ENCODE results near the gene HSD17B14. TPM values are rescaled to one million over a fixed set of nuclear protein-coding genes. Genes with fewer than 3 reads are reported as not detected.
A peak's percentile ranks its signal among the peaks of the same experiment; 100 is the strongest.
"Not testable (repeated sequence)": the region's sequence is repeated elsewhere in the genome, so short reads cannot be mapped to it uniquely, and the experiment has no call there.

Gene HSD17B14
- polyA plus RNA-seq, 4 donors: 8.3 to 38.2 (median 26.3) TPM

DNA sequence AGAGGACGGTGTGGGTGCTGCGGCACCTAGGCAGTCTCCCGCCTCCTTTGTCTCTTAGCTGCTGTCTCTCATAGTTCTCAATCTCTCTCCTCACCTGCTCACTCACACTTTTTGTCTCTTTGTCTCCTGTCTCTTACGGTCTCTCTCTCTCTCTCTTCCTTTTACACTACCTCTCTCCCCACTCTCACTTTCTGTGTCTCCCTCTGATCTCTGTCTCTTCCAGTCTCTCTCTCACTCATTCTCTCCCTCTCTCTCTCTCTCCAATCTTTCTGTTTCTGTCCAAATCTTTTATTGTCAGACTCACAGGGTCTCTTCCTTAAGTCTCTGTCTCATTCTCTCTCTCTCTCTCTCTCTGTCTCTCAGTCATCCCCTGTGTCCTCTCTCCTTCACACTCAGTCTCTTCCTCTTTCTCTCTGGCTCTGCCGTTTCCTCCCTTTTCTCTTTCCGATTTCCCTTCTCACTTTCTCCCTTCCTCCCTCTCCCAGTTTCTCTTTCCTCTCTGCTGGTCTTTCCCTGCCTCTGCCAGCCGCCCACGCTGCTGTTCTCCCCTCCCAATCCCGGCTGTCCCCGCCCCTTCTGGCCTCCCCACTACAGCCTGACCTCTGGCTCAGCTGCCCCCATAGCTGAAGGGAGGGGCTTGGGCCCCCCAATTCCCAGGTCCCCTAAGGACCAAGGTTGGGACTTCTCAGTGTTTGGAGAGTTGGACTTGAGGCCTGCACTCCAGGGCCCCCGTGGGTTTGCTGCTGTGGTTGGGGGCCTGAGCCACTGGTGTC lies 32.0 kb upstream of the HSD17B14 start, which contains the start of gene PLEKHA4:
Gene PLEKHA4 (minus strand): TSS at position 504 of the 773 bp plus-strand sequence. CDS start 997 bp downstream, outside the sequence.
- no peak for DNase-seq (ENCODE audit: low read depth in 4 of 4, low spot score in 3 of 4)

- no peak for DNase-seq (ENCODE audit: low read depth in 4 of 4, low spot score in 3 of 4)
Measured at GRCh38 chr19:48867746-48868113, 31.4 kb upstream of the HSD17B14 start.

DNA sequence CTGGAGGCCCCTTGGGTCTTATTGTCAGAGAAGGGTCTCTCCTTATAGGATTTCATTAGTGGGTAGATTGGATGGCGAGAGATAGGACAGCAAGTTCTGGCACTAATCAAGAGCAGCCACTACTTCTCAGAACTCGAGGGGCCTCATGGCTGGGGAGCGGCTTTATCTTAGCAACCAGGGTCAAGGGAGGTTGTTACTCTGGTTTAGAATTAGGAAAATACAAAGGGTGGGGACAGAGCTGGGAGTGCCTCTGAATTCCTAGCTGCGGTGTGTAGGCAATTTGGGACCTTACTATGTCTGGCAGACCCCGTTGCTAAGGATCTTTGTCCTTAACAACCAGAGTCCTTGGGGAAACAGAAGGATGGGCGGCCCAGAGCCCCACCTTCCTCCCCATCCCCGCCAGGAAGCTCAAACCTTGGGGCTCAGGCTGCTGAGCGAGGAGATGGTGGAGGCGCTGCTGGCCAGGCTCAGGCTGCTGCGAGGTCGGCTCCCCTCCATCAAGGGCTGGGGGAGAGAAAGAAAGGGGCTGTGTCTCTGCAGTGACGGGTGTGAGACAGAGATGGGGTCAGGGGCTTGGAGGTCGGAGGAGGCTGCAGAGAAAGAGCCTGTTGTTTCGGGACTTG lies 30.9 kb upstream of the HSD17B14 start:
- no peak for DNase-seq (ENCODE audit: low read depth in 4 of 4, low spot score in 3 of 4)

GRCh38 chr19:48866692-48867091 lies 30.4 kb upstream of the HSD17B14 start:
- DNase-seq (ENCODE audit: low read depth in 4 of 4, low spot score in 3 of 4): no peak

DNA sequence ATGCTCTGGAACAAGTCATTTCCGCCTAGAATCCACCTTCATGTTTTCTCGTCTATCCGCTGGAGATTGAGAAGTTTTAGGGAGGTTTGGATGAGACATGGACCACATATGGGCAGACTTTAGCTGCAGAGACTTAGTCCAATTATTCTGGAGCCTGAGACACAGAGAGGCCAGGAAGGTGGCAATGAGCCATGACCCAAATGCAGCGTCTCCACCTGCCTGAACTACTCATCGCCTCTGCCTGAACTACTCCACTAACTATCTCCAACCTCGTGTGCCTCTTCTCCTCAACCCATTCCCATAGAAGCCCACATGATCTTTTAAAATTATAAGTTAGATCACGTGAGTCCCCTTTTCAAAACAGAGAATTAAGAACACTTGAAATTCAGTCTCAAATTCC lies 26.5 kb upstream of the HSD17B14 start:
- no peak for DNase-seq (ENCODE audit: low read depth in 4 of 4, low spot score in 3 of 4)

DNA sequence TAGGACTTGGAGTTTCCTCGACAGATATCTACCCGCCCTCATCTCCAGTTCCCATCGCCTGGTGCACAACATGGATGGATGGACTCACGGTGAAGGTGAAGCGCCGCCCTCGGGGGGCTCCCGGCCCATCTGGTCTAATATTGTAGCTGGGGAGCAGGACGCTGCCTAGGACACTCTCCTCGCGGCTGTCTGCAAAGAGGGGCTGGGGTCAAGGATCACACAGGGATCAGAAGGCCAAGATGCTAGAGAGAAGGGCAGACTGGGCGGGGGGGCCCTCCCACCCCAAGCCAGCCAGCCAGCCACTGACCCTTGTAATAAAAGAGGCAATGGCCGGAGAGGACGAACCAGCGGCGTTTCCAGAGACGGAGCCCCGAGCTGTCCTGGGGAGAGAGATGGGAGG lies 25.0 kb upstream of the HSD17B14 start:
- no peak for DNase-seq (ENCODE audit: low read depth in 4 of 4, low spot score in 3 of 4)

GRCh38 chr19:48859711-48860572 lies 23.7 kb upstream of the HSD17B14 start:
- DNase-seq (ENCODE audit: low read depth in 4 of 4, low spot score in 3 of 4): no peak

GRCh38 chr19:48858984-48859710 lies 22.9 kb upstream of the HSD17B14 start:
- DNase-seq (ENCODE audit: low read depth in 4 of 4, low spot score in 3 of 4): no peak

DNA sequence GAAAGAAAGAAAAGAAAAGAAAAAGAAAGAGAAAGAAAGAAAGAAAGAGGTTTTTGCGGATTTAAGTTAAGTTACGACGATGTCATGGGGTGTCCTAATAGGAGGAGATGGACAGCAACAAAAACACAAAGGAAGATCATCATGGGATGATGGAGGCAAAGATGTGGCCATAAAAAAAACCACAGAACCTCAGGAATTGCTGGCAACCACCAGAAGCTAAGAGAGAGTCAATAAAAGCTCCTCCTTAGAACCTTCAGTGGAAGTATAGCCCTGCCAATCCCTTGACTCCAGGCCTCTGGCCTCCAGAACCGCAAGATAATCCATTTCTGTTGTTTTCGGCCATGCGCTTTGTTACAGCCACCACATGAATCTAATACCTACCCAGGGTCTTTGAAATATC lies 20.6 kb upstream of the HSD17B14 start:
- DNase-seq (ENCODE audit: low read depth in 4 of 4, low spot score in 3 of 4): no peak

DNA sequence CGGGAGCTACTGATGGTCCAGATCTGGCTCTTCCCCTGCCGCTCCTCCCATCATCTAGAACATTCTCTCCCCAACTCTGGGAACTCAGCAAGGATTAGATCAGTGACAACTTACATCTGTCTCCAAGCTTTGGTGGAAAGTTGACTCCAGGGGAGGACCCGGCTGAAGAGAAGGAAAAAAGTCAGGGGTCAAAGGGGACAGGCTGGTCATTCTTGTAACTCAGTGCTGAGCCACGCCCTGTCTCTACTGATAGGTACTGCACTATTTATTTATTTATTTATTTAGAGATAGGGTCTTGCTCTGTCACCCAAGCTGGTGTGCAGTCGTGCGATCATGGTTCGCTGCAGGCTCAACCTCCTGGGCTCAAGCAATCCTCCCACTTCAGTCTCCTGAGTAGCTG lies 17.8 kb upstream of the HSD17B14 start:
- no peak for DNase-seq (ENCODE audit: low read depth in 4 of 4, low spot score in 3 of 4)

- no peak for DNase-seq (ENCODE audit: low read depth in 4 of 4, low spot score in 3 of 4)
Measured at GRCh38 chr19:48853483-48853882, 17.2 kb upstream of the HSD17B14 start.

GRCh38 chr19:48852292-48852691 lies 16.0 kb upstream of the HSD17B14 start:
- DNase-seq (ENCODE audit: low read depth in 4 of 4, low spot score in 3 of 4): no peak

- not testable (repeated sequence) for DNase-seq (ENCODE audit: low read depth in 4 of 4, low spot score in 3 of 4)
Measured at GRCh38 chr19:48846659-48847058, 10.4 kb upstream of the HSD17B14 start.

GRCh38 chr19:48845384-48845783 lies 9.1 kb upstream of the HSD17B14 start:
- no peak for DNase-seq (ENCODE audit: low read depth in 4 of 4, low spot score in 3 of 4)

GRCh38 chr19:48844472-48844871 lies 8.2 kb upstream of the HSD17B14 start:
- DNase-seq (ENCODE audit: low read depth in 4 of 4, low spot score in 3 of 4): no peak

- DNase-seq (ENCODE audit: low read depth in 4 of 4, low spot score in 3 of 4): peak in 2 of 4 donors; percentile 52 to 54
Measured at GRCh38 chr19:48842789-48843162, 6.5 kb upstream of the HSD17B14 start.

- DNase-seq (ENCODE audit: low read depth in 4 of 4, low spot score in 3 of 4): no peak
Measured at GRCh38 chr19:48841571-48841970, 5.3 kb upstream of the HSD17B14 start.

- DNase-seq (ENCODE audit: low read depth in 4 of 4, low spot score in 3 of 4): no peak
Measured at GRCh38 chr19:48841047-48841446, 4.8 kb upstream of the HSD17B14 start.

- no peak for DNase-seq (ENCODE audit: low read depth in 4 of 4, low spot score in 3 of 4)
Measured at GRCh38 chr19:48837687-48838086, 1.4 kb upstream of the HSD17B14 start.

DNA sequence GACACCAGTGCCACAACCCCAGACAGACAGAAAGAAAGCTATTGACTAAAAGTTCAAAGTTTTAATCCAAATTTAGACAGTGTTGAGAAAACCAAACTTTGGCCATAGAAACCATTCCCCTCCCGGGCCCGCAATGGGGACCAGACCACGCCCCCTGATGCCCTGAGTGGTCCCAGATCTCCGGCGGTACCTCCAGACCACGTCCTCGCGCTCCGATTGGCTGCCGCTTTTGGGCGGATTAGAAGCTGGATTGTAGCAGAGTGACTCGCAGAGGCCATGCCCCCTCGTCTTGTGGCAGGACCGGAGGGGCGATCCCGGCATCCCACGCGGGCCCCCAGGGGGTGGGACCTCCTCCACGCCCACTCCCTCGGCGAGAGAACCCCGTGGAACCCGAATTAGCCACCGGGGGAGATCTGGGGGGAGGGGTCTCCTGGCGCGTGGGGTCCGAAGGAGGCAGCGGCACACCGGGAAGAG lies 797 bp upstream of the HSD17B14 start:
- peak in 3 of 4 donors; percentile 59 to 69 (median 60) for DNase-seq (ENCODE audit: low read depth in 4 of 4, low spot score in 3 of 4)

- peak; percentile 68 to 80 (median 75) for DNase-seq (ENCODE audit: low read depth in 4 of 4, low spot score in 3 of 4)
Measured at GRCh38 chr19:48835734-48836088, 580 bp downstream of the HSD17B14 start.

All from left renal pelvis (tissue), 4 donors.